ENCODE results near the gene TMEM41B. TPM values are rescaled to one million over a fixed set of nuclear protein-coding genes. Genes with fewer than 3 reads are reported as not detected.

Gene TMEM41B
- total and polyA plus RNA-seq, 2 of the 8 experiments (the other 6 are each of a cell fraction or from before 2014, with no cell fraction given) = 24.3 to 50.1 TPM

DNA sequence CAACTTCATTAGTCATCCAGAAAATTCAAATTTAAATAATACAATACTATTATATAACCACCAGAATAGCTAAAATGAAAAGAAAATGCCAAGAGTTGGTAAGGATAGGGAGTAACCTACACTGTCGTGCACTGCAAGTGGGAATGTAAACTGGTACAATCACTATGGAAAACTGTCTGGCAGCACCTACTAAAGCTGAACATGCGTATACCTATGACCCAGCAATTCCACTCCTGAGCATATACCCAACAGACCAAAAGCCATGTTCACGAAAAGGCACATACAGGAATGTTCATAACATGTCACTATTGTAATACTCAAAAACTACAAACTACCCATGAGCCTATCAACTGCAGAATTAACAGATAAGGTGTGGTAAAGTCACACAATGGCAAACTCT lies 81.9 kb downstream of the TMEM41B start (continued):
- TF ChIP-seq, protein P1, sequence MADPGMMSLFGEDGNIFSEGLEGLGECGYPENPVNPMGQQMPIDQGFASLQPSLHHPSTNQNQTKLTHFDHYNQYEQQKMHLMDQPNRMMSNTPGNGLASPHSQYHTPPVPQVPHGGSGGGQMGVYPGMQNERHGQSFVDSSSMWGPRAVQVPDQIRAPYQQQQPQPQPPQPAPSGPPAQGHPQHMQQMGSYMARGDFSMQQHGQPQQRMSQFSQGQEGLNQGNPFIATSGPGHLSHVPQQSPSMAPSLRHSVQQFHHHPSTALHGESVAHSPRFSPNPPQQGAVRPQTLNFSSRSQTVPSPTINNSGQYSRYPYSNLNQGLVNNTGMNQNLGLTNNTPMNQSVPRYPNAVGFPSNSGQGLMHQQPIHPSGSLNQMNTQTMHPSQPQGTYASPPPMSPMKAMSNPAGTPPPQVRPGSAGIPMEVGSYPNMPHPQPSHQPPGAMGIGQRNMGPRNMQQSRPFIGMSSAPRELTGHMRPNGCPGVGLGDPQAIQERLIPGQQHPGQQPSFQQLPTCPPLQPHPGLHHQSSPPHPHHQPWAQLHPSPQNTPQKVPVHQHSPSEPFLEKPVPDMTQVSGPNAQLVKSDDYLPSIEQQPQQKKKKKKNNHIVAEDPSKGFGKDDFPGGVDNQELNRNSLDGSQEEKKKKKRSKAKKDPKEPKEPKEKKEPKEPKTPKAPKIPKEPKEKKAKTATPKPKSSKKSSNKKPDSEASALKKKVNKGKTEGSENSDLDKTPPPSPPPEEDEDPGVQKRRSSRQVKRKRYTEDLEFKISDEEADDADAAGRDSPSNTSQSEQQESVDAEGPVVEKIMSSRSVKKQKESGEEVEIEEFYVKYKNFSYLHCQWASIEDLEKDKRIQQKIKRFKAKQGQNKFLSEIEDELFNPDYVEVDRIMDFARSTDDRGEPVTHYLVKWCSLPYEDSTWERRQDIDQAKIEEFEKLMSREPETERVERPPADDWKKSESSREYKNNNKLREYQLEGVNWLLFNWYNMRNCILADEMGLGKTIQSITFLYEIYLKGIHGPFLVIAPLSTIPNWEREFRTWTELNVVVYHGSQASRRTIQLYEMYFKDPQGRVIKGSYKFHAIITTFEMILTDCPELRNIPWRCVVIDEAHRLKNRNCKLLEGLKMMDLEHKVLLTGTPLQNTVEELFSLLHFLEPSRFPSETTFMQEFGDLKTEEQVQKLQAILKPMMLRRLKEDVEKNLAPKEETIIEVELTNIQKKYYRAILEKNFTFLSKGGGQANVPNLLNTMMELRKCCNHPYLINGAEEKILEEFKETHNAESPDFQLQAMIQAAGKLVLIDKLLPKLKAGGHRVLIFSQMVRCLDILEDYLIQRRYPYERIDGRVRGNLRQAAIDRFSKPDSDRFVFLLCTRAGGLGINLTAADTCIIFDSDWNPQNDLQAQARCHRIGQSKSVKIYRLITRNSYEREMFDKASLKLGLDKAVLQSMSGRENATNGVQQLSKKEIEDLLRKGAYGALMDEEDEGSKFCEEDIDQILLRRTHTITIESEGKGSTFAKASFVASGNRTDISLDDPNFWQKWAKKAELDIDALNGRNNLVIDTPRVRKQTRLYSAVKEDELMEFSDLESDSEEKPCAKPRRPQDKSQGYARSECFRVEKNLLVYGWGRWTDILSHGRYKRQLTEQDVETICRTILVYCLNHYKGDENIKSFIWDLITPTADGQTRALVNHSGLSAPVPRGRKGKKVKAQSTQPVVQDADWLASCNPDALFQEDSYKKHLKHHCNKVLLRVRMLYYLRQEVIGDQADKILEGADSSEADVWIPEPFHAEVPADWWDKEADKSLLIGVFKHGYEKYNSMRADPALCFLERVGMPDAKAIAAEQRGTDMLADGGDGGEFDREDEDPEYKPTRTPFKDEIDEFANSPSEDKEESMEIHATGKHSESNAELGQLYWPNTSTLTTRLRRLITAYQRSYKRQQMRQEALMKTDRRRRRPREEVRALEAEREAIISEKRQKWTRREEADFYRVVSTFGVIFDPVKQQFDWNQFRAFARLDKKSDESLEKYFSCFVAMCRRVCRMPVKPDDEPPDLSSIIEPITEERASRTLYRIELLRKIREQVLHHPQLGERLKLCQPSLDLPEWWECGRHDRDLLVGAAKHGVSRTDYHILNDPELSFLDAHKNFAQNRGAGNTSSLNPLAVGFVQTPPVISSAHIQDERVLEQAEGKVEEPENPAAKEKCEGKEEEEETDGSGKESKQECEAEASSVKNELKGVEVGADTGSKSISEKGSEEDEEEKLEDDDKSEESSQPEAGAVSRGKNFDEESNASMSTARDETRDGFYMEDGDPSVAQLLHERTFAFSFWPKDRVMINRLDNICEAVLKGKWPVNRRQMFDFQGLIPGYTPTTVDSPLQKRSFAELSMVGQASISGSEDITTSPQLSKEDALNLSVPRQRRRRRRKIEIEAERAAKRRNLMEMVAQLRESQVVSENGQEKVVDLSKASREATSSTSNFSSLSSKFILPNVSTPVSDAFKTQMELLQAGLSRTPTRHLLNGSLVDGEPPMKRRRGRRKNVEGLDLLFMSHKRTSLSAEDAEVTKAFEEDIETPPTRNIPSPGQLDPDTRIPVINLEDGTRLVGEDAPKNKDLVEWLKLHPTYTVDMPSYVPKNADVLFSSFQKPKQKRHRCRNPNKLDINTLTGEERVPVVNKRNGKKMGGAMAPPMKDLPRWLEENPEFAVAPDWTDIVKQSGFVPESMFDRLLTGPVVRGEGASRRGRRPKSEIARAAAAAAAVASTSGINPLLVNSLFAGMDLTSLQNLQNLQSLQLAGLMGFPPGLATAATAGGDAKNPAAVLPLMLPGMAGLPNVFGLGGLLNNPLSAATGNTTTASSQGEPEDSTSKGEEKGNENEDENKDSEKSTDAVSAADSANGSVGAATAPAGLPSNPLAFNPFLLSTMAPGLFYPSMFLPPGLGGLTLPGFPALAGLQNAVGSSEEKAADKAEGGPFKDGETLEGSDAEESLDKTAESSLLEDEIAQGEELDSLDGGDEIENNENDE (IDR thresholded peaks at IDR 0.05; ENCODE audit: insufficient replicate concordance, low read length) = no peak
- TF ChIP-seq CBX8 (IDR thresholded peaks at IDR 0.05; ENCODE audit: borderline replicate concordance, low read depth, low read length) (no peak), TCF12 (IDR thresholded peaks at IDR 0.05; ENCODE audit: low read depth, low read length) (no peak), RNF2 (IDR thresholded peaks at IDR 0.05; ENCODE audit: borderline replicate concordance, low read depth, low read length, missing control alignments, poor library complexity, severe bottlenecking) (no peak), SP4 (IDR thresholded peaks at IDR 0.05; ENCODE audit: low read length) (no peak), NANOG (IDR thresholded peaks at IDR 0.05; ENCODE audit: insufficient read depth, low read depth, low read length, poor library complexity, severe bottlenecking) (no peak)
- TF ChIP-seq, protein P2, sequence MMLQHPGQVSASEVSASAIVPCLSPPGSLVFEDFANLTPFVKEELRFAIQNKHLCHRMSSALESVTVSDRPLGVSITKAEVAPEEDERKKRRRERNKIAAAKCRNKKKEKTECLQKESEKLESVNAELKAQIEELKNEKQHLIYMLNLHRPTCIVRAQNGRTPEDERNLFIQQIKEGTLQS (IDR thresholded peaks at IDR 0.05; ENCODE audit: insufficient read depth, low read depth, low read length) = no peak

Measured in H1 (cell line).